NT2/D1 (cell line): ENCODE measurements around the gene SRPK1.

Source experiments
- SUZ12 ChIP-seq: IDR thresholded peaks from 2 replicates; pipeline ENCODE4 v1.6.1; 2011; ENCODE audit not compliant: insufficient read length, insufficient read depth; ENCODE audit errors: extremely low read depth
- YY1 ChIP-seq: IDR thresholded peaks from 2 replicates; pipeline ENCODE4 v1.6.1; 2011; ENCODE audit not compliant: insufficient read length, insufficient read depth
- ZNF274 ChIP-seq: IDR thresholded peaks from 2 replicates; pipeline ENCODE4 v1.6.1; 2011; ENCODE audit warnings: mild to moderate bottlenecking, low read depth, low read length

- TF ChIP-seq YY1, result no peak
- TF ChIP-seq ZNF274, result no peak
- TF ChIP-seq SUZ12, result no peak
Observed at GRCh38 chr6:35839019-35839418, 81.9 kb downstream of the SRPK1 start.
